A549 (cell line): ENCODE data around the gene ANXA10. TPM values are rescaled to one million over a fixed set of nuclear protein-coding genes. Genes with fewer than 3 reads are reported as not detected.

Source experiments
- ATAC-seq, 2 experiments: fragments of 200-7000 bp in 1 of 2; fragments of >200 bp in 1 of 2; cut with Nextera tagmentation in 1 of 2; cut with Tn5 transposase in 1 of 2; 3 replicates each; pipeline versions ENCODE4 v1.8.0 to v1.9.1; 2018 to 2020; ENCODE audit warnings: mild to moderate bottlenecking in 1 of 2, moderate library complexity in 1 of 2
- CTCF ChIA-PET: fragments of 300-600 bp; sonication (Branson Sonifier 250); formaldehyde crosslinking; extraction: SDS; loops from one replicate; lab custom pipeline; 2021; ENCODE audit warnings: antibody characterized with exemption, inconsistent platforms; lab: Yijun Ruan, JAX
- POLR2A ChIA-PET: fragments of 350-600 bp; formaldehyde crosslinking; extraction: SDS; loops from one replicate; lab custom pipeline; 2021; ENCODE audit warnings: antibody characterized with exemption, inconsistent platforms; lab: Yijun Ruan, JAX
- DNase-seq, 2 experiments: peaks; one replicate each; pipeline versions ENCODE4 v3.0.0 to v3.0.0-alpha.2; 2011 to 2016; ENCODE audit warnings: low read depth in 1 of 2, low spot score in 1 of 2
- FAIRE-seq: peaks from 2 replicates; lab custom pipeline; 2011; peaks lifted over from hg19 to GRCh38; lab: Jason Lieb, UNC
- H3K27ac ChIP-seq, 2 experiments: fragments of >200 bp; sonication (Bioruptor Twin); formaldehyde crosslinking; 3 replicates each; pipeline ENCODE4 v1.5.1; 2016 to 2017
- H3K4me1 ChIP-seq: fragments of >200 bp; sonication (Bioruptor Twin); formaldehyde crosslinking; 3 replicates; pipeline ENCODE4 v1.6.1; 2016
- H3K4me2 ChIP-seq: fragments of >200 bp; sonication (Bioruptor Twin); formaldehyde crosslinking; 3 replicates; pipeline ENCODE4 v1.6.1; 2016
- H3K4me3 ChIP-seq: fragments of >200 bp; sonication (Bioruptor Twin); formaldehyde crosslinking; 3 replicates; pipeline ENCODE4 v1.5.1; 2016
- H3K9me3 ChIP-seq: fragments of >200 bp; sonication (Bioruptor Twin); formaldehyde crosslinking; 3 replicates; pipeline ENCODE4 v1.6.1; 2016
- BHLHE40 ChIP-seq: IDR thresholded peaks from 2 replicates; pipeline ENCODE4 v1.6.1; 2012; ENCODE audit warnings: low read depth, low read length, inconsistent platforms
- CEBPB ChIP-seq, 2 experiments: fragments of >200 bp in 1 of 2; sonication (Bioruptor Twin) in 1 of 2; formaldehyde crosslinking in 1 of 2; IDR thresholded peaks; 2 replicates each; pipeline ENCODE4 v1.6.1; 2012 to 2016
- CHD4 ChIP-seq: fragments of 200-600 bp; sonication (generic); IDR thresholded peaks from 2 replicates; pipeline ENCODE4 v1.6.1; 2016; ENCODE audit warnings: antibody characterized with exemption, mild to moderate bottlenecking, borderline replicate concordance
- ESRRA ChIP-seq: fragments of 150-350 bp; IDR thresholded peaks from 2 replicates; pipeline ENCODE4 v1.6.1; 2014; ENCODE audit warnings: mild to moderate bottlenecking, low read length, borderline replicate concordance
- FOSB ChIP-seq: fragments of 250-450 bp; sonication (Bioruptor Pico); IDR thresholded peaks from 2 replicates; pipeline ENCODE4 v1.5.0; 2020; ENCODE audit warnings: mild to moderate bottlenecking, moderate library complexity
- FOXS1 ChIP-seq: fragments of 250-450 bp; sonication (Bioruptor Pico); IDR thresholded peaks from 2 replicates; pipeline ENCODE4 v1.5.0; 2020; ENCODE audit warnings: mild to moderate bottlenecking, moderate library complexity
- HEYL ChIP-seq: fragments of 250-450 bp; sonication (Bioruptor Pico); IDR thresholded peaks from 2 replicates; pipeline ENCODE4 v1.8.0; 2021; ENCODE audit warnings: mild to moderate bottlenecking, moderate library complexity
- HOXB13 ChIP-seq: fragments of 250-450 bp; sonication (Bioruptor Pico); IDR thresholded peaks from 2 replicates; pipeline ENCODE4 v1.5.0; 2020; ENCODE audit warnings: low read depth, mild to moderate bottlenecking, moderate library complexity
- HOXB5 ChIP-seq: fragments of 250-450 bp; sonication (Bioruptor Pico); IDR thresholded peaks from 2 replicates; pipeline ENCODE4 v1.5.0; 2020; ENCODE audit warnings: mild to moderate bottlenecking, moderate library complexity
- MAFK ChIP-seq: fragments of 450-650 bp; IDR thresholded peaks from 2 replicates; pipeline ENCODE4 v1.6.1; 2014; ENCODE audit not compliant: partially characterized antibody
- NPAS2 ChIP-seq: fragments of 250-450 bp; sonication (Bioruptor Pico); IDR thresholded peaks from 2 replicates; pipeline ENCODE4 v1.8.0; 2022; ENCODE audit warnings: mild to moderate bottlenecking, moderate library complexity, borderline replicate concordance
- RAD21 ChIP-seq, 2 experiments: fragments of >200 bp in 1 of 2; sonication (Bioruptor Twin) in 1 of 2; formaldehyde crosslinking in 1 of 2; IDR thresholded peaks in 1 of 2; conservative IDR thresholded peaks in 1 of 2; 2 replicates in 1 of 2; 3 replicates in 1 of 2; pipeline ENCODE4 v1.6.1; 2012 to 2018; ENCODE audit warnings: inconsistent platforms in 1 of 2
- RARB ChIP-seq: fragments of 250-450 bp; sonication (Bioruptor Pico); IDR thresholded peaks from 2 replicates; pipeline ENCODE4 v1.8.0; 2021; ENCODE audit warnings: mild to moderate bottlenecking, moderate library complexity
- RNF2 ChIP-seq: fragments of 200-600 bp; sonication (generic); IDR thresholded peaks from 2 replicates; pipeline ENCODE4 v1.6.1; 2016; ENCODE audit warnings: low read depth, mild to moderate bottlenecking, antibody characterized with exemption, moderate library complexity, borderline replicate concordance
- SMC3 ChIP-seq: fragments of >200 bp; sonication (Bioruptor Twin); formaldehyde crosslinking; IDR thresholded peaks from 3 replicates; pipeline ENCODE4 v1.6.1; 2018; ENCODE audit warnings: inconsistent platforms
- SREBF2 ChIP-seq: fragments of 450-650 bp; IDR thresholded peaks from 2 replicates; pipeline ENCODE4 v1.6.1; 2014; ENCODE audit warnings: mild to moderate bottlenecking, moderate library complexity
- TFCP2L1 ChIP-seq: fragments of 250-450 bp; sonication (Bioruptor Pico); IDR thresholded peaks from 2 replicates; pipeline ENCODE4 v1.5.0; 2021; ENCODE audit warnings: mild to moderate bottlenecking
- TP53 ChIP-seq: fragments of 250-450 bp; sonication (Bioruptor Pico); IDR thresholded peaks from 2 replicates; pipeline ENCODE4 v1.5.0; 2021; ENCODE audit warnings: mild to moderate bottlenecking, moderate library complexity
- ZFP36 ChIP-seq: fragments of 450-650 bp; IDR thresholded peaks from 2 replicates; pipeline ENCODE4 v1.6.1; 2014; ENCODE audit warnings: borderline replicate concordance; ENCODE audit not compliant: partially characterized antibody
- WGBS: methylation state at CpG from one replicate; pipeline ENCODE4 v1.1.6; 2017; ENCODE audit errors: missing lambda C conversion rate; 5-methylcytosine and 5-hydroxymethylcytosine counted together
- polyA plus RNA-seq, 4 experiments: library from polyadenylated mRNA; depleted of rRNA in 3 of 4; stranded (reverse); fragments of >200 nt; fragmentation: RNase III in 1 of 4; extraction: RNeasy Plus Mini Kit Qiagen cat#74134 plus additional on column Dnase treatment in 1 of 4; gene quantifications; 2 replicates in 3 of 4; 3 replicates in 1 of 4; pipeline ENCODE4 v1.2.3, GENCODE V29; 2011 to 2017
- TF ChIP-seq, protein P1 (sequence below): IDR thresholded peaks from 2 replicates; pipeline ENCODE4 v1.6.1; 2012
- TF ChIP-seq, protein P2 (sequence below): fragments of 450-650 bp; IDR thresholded peaks from 2 replicates; pipeline ENCODE4 v1.6.1; 2014; ENCODE audit warnings: antibody characterized with exemption
- TF ChIP-seq, protein P3 (sequence below): fragments of >200 bp; sonication (Bioruptor Twin); formaldehyde crosslinking; IDR thresholded peaks from 3 replicates; pipeline ENCODE4 v1.5.1; 2016

Gene ANXA10
- polyA plus RNA-seq, 2 of the 4 experiments (the other 2 are of a cell fraction), result 1.7 to 4.0 TPM

DNA sequence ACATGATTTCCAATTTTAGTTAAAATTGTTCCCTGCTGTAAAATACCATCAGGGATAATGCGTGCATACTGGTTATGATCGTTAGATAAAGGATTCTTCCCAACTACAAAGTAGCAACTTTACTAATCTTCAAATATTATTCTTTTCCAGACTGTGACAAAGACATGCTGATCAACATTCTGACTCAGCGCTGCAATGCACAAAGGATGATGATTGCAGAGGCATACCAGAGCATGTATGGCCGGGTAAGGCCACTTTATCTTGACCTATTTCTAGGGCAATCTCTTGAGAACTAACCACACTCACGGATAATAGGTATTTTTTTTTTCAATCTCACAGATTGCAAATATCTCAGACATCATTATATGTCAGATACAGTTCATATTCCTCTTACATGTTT is 47.0 kb downstream of the ANXA10 start:
- no peaks in the 10 kb centered on the region for H3K4me1 ChIP-seq
- CTCF ChIA-PET, result interaction anchor here (1.4 kb wide), 1 partner anchor 150 kb away, joined by 3 read pairs; no protein-coding TSS in a partner anchor
- peak in 1 of 2 experiments; percentile 18 for DNase-seq
- H3K27ac ChIP-seq, result peak overlapping the region; percentile 22 to 71; a peak in 4 of 6 replicates
- no peak overlapping the region for H3K4me2 ChIP-seq
- POLR2A ChIA-PET, result no interaction called here
- no peak for TF ChIP-seq FOSB
- H3K4me3 ChIP-seq, result no peak overlapping the region
- WGBS, result 59% methylated on average over 5 of the region's 5 CpGs
- no peaks in the 10 kb centered on the region for H3K9me3 ChIP-seq
- no peak for ATAC-seq
- FAIRE-seq, result no peak

DNA sequence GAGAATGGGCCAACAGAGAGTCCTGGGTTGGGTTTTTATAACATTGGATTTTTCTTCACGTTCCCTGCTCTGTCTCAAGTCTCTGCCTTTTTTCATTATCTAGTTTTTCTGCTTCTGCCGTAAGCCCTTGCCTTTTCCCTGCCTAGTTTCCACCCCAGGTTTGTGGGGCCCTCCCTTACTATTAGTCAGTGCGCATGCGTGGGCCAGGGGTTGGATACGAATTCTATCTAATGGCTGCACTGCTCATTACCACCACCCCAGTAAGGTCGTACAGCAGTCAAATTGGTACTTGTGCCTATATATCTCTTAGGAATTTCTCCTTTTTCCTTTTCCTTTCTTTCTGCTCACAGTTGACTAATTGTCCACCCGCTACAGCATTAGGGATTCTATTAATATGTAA is 49.4 kb downstream of the ANXA10 start:
- POLR2A ChIA-PET, result no interaction called here
- Histone ChIP-seq H3K4me1 (no peaks in the 10 kb centered on the region), H3K4me3 (no peak overlapping the region), H3K27ac (peak overlapping the region in 1 of 2 experiments; percentile 9; a peak in 1 of 6 replicates), H3K4me2 (no peak overlapping the region), H3K9me3 (no peaks in the 10 kb centered on the region)
- TF ChIP-seq CEBPB (IDR thresholded peaks at IDR 0.05), result no peak
- TF ChIP-seq ZFP36, result no peak
- TF ChIP-seq TP53 (CRISPR knock-in tag), result no peak
- TF ChIP-seq HEYL (CRISPR knock-in tag), result no peak
- TF ChIP-seq RARB (CRISPR knock-in tag), result no peak
- TF ChIP-seq HOXB13 (CRISPR knock-in tag), result no peak
- no peak for TF ChIP-seq ESRRA
- no peak for TF ChIP-seq HOXB5
- TF ChIP-seq MAFK, result no peak
- TF ChIP-seq BHLHE40, result no peak
- no peak for TF ChIP-seq TFCP2L1
- no peak for TF ChIP-seq NPAS2 (CRISPR knock-in tag)
- no peak for TF ChIP-seq SMC3
- FAIRE-seq, result no peak
- no peak for DNase-seq
- 89% methylated on average over 7 of the region's 7 CpGs for WGBS
- CTCF ChIA-PET, result interaction anchor here (5.2 kb wide), 1 partner anchor 12 kb away, joined by 19 read pairs; no protein-coding TSS in a partner anchor
- ATAC-seq, result no peak

DNA sequence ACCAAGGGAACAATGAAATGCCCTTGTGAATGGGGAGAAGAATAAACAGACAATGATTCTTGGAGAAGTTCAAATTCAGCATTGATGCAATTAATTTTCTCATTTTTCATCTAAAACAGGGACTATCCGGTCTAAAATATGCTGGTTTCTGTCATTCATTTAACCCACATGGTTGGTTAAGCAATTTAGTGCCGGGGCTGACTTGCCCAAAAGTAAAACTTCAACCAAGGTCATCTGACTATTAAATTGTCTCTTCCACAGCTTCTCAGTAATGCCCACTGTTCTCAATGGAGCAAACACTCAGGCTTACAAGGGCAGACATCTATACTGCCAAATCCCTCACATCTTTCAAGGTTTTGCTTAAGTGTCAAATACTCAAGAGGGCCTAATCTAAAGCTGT is 51.3 kb downstream of the ANXA10 start:
- CTCF ChIA-PET, result interaction anchor here (5.2 kb wide), 1 partner anchor 11 kb away, joined by 19 read pairs; no protein-coding TSS in a partner anchor

More for the DNA sequence above, 51.3 kb downstream of the ANXA10 start:
- H3K4me3 ChIP-seq, result no peak overlapping the region
- TF ChIP-seq, protein P1, sequence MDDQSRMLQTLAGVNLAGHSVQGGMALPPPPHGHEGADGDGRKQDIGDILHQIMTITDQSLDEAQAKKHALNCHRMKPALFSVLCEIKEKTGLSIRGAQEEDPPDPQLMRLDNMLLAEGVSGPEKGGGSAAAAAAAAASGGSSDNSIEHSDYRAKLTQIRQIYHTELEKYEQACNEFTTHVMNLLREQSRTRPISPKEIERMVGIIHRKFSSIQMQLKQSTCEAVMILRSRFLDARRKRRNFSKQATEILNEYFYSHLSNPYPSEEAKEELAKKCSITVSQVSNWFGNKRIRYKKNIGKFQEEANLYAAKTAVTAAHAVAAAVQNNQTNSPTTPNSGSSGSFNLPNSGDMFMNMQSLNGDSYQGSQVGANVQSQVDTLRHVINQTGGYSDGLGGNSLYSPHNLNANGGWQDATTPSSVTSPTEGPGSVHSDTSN, result no peak
- TF ChIP-seq CHD4 (no peak), HEYL (CRISPR knock-in tag) (no peak), RAD21 (conservative IDR thresholded peaks at IDR 0.05 in 1 of 2, IDR thresholded peaks at IDR 0.05 in 1 of 2) (no peak), FOXS1 (CRISPR knock-in tag) (no peak), SREBF2 (no peak), RNF2 (no peak), HOXB5 (no peak)
- TF ChIP-seq, protein P2, sequence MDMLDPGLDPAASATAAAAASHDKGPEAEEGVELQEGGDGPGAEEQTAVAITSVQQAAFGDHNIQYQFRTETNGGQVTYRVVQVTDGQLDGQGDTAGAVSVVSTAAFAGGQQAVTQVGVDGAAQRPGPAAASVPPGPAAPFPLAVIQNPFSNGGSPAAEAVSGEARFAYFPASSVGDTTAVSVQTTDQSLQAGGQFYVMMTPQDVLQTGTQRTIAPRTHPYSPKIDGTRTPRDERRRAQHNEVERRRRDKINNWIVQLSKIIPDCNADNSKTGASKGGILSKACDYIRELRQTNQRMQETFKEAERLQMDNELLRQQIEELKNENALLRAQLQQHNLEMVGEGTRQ, result no peak
- TF ChIP-seq, protein P3, sequence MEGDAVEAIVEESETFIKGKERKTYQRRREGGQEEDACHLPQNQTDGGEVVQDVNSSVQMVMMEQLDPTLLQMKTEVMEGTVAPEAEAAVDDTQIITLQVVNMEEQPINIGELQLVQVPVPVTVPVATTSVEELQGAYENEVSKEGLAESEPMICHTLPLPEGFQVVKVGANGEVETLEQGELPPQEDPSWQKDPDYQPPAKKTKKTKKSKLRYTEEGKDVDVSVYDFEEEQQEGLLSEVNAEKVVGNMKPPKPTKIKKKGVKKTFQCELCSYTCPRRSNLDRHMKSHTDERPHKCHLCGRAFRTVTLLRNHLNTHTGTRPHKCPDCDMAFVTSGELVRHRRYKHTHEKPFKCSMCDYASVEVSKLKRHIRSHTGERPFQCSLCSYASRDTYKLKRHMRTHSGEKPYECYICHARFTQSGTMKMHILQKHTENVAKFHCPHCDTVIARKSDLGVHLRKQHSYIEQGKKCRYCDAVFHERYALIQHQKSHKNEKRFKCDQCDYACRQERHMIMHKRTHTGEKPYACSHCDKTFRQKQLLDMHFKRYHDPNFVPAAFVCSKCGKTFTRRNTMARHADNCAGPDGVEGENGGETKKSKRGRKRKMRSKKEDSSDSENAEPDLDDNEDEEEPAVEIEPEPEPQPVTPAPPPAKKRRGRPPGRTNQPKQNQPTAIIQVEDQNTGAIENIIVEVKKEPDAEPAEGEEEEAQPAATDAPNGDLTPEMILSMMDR, result no peak
- FAIRE-seq (no peak), DNase-seq (no peak), ATAC-seq (no peak)
- 80% methylated on average over 2 of the region's 2 CpGs for WGBS
- H3K4me2 ChIP-seq, result no peak overlapping the region
- POLR2A ChIA-PET, result no interaction called here
- peak overlapping the region in 1 of 2 experiments; percentile 18; a peak in 1 of 6 replicates for H3K27ac ChIP-seq
- no peaks in the 10 kb centered on the region for H3K9me3 ChIP-seq
- H3K4me1 ChIP-seq, result no peaks in the 10 kb centered on the region
